Retinal pigment epithelial cell (primary cell): Measurements from ENCODE around the gene NANS.

ENCODE experiments used
- DNase-seq: peaks from one replicate; pipeline ENCODE4 v3.0.0-alpha.2; 2010; ENCODE audit warnings: low read depth
- H3K4me3 ChIP-seq: 2 replicates; pipeline ENCODE4 v1.5.1; 2011; ENCODE audit warnings: mild to moderate bottlenecking, low read length, control low read depth, moderate library complexity
- TF ChIP-seq, protein P1 (sequence below): conservative IDR thresholded peaks from 2 replicates; pipeline ENCODE4 v1.5.1; 2011; ENCODE audit warnings: low read depth, low read length, control low read depth, inconsistent platforms

The NANS gene

DNA sequence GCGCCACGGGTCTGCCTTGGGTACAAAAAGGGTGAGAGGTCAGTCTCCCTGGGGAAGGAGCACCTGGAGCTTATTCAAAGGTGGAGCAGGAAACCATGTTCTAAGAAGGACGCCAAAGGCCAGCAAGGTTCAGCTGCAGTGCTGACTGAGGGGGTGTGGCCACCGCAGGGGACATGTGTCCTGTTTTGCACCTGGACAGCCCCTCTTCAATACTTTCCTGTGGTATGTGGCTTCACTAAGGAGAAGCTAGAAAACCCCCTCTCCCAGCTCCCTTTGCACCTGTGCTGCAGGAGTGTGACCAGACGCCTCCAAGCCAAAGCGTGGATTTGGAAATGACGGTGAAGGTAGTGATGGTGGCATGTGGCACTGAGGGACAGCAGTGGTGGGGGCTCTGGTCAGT, 38.9 kb downstream of the NANS start:
- no peak for DNase-seq
- no peak overlapping the region for H3K4me3 ChIP-seq
- TF ChIP-seq, protein P1, sequence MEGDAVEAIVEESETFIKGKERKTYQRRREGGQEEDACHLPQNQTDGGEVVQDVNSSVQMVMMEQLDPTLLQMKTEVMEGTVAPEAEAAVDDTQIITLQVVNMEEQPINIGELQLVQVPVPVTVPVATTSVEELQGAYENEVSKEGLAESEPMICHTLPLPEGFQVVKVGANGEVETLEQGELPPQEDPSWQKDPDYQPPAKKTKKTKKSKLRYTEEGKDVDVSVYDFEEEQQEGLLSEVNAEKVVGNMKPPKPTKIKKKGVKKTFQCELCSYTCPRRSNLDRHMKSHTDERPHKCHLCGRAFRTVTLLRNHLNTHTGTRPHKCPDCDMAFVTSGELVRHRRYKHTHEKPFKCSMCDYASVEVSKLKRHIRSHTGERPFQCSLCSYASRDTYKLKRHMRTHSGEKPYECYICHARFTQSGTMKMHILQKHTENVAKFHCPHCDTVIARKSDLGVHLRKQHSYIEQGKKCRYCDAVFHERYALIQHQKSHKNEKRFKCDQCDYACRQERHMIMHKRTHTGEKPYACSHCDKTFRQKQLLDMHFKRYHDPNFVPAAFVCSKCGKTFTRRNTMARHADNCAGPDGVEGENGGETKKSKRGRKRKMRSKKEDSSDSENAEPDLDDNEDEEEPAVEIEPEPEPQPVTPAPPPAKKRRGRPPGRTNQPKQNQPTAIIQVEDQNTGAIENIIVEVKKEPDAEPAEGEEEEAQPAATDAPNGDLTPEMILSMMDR = no peak

DNA sequence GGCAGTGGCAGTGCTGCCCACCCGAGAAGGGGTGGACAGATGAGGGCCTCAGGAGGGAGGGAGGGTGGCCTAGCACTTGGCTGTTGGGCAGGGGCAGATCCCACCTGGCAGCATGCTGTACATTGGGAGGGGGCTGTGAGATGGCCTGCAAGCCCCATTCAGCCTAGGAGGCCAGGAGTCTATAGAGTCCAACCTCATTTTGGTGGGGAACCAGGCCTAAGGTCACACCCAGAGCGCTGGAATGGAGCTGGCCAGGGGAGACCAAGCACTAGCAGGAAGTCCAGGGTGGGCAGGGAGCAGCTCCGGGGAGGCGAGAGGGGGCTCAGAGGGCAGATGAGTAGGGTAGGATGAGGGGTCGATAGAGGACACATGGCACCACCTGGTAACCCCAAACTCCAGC, 39.6 kb downstream of the NANS start:
- no peak for DNase-seq
- H3K4me3 ChIP-seq = no peak overlapping the region
- TF ChIP-seq, protein P1 = no peak

DNA sequence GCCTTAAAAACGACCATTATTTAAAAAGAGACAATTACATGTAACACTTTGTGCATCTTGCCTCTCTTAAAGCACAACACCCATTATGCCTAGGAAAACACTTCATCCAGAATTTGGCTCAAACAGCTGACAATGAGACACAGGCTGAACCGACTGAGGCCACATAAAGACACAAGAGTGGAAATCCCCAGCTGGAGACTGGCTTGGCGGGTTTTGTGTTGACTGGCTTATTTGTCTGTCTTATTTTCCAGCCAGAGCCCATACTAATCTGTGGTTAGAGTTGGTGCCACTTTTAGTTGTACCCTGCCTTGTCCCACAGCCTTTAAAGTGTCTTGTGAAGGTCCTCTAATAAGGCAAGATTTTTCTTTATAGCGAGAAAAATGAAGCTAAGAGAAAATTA, 41.3 kb downstream of the NANS start:
- no peak for DNase-seq
- TF ChIP-seq, protein P1 = no peak
- no peak overlapping the region for H3K4me3 ChIP-seq

DNA sequence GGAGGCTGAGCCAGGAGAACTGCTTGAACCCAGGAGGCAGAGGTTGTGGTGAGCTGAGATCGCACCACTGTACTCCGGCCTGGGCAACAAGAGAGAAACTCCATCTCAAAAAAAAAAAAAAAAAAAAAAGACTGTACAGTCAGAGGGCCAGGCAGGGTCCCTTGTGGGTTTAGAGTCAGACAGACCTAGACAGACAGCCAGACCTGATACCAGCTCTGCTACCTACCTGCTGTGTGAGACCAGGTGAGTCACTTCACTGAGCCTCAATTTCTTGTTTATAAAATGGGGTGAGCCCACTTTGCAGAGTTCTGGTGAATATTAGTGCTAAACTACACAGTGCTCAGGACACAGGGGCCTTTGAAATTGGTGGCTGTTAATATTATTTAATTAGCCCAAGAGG, 42.8 kb downstream of the NANS start:
- TF ChIP-seq, protein P1 = no peak
- no peak overlapping the region for H3K4me3 ChIP-seq
- no peak for DNase-seq

DNA sequence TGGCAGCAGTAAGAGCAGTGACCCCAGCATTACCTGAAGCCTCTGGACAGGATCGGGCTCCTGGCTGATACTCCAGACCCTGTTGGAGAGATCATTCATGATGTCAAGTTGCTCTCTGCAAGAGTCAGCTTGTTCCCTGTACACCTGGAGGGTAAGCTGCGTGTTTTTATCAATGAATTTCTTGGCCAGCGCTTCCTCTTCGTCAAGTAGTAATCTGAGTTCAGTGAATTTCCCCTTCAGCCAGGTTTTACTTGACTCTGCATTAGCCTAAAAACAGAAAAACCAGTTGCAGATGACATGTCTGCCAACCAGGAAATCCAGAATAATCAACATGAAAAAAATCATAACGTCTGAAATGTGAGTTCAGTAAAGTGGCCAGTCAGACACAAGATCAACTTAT, 43.4 kb downstream of the NANS start:
- no peak overlapping the region for H3K4me3 ChIP-seq
- no peak for DNase-seq
- TF ChIP-seq, protein P1 = no peak

DNA sequence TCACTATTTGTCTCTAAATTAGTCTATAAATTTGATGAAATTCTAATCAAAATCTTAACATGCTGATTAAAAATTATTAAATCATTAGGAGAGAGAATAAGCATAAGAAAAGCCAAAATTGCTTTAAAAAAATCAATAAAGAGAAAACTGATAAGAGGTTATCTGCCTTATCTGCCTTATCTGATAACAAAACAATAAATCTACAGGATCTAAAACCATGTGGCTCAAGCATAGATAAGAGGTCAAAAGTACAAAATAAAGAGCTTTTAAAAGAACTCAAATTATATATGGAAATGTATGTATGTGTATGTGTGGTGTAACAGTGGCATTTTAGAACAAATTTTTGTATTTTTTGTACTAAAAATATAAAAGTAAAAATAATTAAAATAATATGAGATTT, 43.9 kb downstream of the NANS start:
- H3K4me3 ChIP-seq = no peak overlapping the region
- no peak for DNase-seq
- TF ChIP-seq, protein P1 = no peak

DNA sequence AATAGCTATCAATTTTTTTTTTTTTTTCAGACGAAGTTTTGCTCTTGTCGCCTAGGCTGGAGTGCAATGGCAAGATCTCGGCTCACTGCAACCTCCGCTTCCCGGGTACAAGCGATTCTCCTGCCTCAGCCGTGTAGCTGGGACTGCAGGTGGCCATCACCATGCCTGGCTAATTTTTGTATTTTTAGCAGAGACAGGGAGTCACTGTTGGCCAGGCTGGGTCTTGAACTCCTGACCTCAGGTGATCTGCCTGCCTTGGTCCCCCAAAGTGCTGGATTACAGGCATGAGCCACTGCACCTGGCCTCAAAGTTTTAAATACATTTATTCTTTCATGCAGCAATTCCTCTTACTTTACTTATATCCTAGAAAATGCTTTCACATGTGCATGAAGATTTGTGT, 44.9 kb downstream of the NANS start:
- no peak for DNase-seq
- H3K4me3 ChIP-seq = no peak overlapping the region
- TF ChIP-seq, protein P1 = no peak
